RPMI7951 (cell line): Measurements from ENCODE around the gene SERPINA12. TPM values are rescaled to one million over a fixed set of nuclear protein-coding genes. Genes with fewer than 3 reads are reported as not detected.

Experiments
- DNase-seq: peaks from one replicate; pipeline ENCODE4 v3.0.0-alpha.2; 2012; ENCODE audit warnings: low read depth
- total RNA-seq: library from RNA; depleted of rRNA; stranded (reverse); fragments of >200 nt; shearing (Covaris generic); gene quantifications from 2 replicates; pipeline ENCODE4 v1.2.3, GENCODE V29; 2014

The SERPINA12 gene
- total RNA-seq, 1 experiment from 2014 or later: not detected

DNA sequence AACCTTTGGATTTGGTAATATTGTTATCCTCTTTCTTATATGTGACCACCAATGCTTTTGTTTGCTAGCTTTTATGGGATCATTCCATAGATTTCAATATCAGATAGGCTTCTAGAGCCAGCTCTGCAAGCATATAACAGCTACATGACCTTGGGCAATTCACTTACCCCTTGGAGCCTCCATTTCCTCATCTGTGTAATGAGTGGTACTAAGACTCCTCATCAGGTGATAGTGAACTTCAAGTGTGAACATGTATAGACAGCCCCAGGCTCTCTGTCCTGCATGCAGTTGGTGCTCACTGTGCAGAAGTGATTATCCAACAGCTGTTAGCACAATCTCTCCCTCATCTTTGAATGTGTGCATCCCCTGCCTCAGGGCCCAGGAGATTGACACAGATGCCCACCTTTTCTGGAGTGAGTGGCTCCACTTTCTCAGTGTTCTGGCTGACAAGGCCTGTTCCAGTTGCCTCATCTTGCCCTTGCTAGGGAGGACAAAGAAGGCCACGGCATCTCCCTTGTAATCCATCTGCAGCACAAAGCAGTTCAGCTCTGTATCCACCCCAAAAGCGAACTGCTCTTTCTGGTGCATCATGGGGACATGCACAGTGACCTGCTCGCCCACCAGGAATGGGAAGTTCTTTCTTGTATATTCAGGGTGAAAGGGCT is 42.4 kb downstream of the SERPINA12 start:
- DNase-seq: no peak

DNA sequence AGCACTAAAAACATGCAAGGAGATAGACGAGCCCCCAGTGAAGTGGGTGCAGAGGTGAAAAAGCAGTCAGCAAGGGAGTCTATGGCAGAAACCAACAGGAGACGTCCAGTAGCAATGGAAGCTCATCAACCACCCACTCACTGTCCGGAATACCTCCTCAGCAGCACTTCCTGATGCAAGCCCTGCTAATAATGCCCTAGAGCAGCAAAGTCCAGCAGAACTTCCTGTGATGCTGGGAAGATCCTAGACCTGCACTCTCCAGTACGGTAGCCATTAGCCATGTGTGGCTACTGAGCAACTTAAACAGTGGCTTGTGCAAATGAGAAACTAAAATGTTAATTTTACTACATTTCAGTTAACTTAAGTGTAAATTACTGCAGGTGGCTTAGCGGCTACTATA is 44.2 kb downstream of the SERPINA12 start:
- no peak for DNase-seq

DNA sequence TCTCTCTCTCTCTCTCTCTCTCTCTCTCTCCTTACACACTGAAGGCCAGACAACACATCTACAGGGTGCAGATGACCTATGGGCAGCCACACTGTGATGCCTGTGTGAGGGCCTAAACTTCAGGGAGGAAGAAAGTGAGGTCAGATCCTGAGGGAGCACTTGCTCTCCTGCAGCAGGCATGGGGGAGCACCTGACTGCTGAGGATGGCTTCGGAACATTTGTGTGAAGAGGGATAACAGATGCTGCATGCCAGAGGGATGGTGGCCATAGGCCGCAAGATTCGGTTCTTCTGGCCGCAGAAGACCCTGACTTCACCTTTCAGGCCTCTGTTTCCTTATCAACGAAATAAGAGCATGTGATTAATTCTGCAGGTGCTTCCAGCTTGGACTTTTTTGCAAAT is 45.0 kb downstream of the SERPINA12 start:
- no peak for DNase-seq

DNA sequence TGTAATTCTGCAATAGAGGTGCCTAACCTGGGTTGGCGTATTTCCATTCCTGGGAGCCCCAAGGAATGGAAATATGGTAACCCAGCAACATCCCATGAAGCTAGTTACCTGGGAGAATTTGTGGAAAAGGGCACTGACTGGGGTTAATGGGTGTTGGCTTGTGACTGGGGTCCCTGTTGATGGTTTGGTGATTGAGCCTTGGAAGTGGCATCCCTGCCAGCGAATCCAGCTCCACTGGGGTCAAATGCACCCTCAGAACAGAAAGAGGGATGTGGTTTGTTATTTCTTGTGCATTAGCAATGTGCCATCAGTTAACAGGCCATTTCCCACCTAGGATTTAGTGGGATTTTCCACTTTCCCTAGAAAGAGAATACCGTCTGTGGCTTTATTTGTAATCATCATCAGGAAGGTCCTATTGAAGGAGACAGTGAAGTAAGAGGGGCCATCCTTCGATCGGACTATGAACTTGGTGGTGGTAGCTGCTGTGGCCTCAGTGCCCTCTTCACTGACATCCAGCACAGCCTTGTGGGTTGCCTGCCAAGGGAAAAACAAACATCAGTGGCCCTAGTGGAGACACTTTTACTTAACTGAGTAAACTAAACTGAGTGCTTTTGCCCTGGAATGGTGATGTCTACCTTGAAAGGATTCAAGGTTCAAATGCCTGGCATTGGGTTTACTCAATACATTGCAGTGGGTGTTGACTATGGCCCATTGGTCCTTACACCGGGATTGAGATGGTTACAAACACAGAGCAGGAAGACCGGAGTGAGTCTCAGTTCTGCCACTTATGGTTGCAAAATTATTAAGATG is 46.3 kb downstream of the SERPINA12 start:
- no peak for DNase-seq

DNA sequence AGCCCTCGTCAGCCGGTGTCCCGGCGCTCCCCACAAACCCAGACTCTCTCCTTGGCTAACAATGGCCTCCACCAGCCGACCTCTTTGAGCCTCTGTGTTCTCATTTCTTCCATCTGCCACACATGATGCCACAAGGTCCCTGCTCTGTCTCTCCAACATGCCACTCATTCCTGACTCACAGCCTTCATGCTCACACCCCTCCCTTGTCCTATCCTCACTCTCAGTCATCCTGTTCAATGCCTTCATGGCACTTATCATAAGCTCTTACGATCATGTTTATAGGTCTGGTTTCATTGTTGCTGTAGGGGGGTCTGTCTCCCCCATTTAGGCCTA is 47.1 kb downstream of the SERPINA12 start:
- no peak for DNase-seq

DNA sequence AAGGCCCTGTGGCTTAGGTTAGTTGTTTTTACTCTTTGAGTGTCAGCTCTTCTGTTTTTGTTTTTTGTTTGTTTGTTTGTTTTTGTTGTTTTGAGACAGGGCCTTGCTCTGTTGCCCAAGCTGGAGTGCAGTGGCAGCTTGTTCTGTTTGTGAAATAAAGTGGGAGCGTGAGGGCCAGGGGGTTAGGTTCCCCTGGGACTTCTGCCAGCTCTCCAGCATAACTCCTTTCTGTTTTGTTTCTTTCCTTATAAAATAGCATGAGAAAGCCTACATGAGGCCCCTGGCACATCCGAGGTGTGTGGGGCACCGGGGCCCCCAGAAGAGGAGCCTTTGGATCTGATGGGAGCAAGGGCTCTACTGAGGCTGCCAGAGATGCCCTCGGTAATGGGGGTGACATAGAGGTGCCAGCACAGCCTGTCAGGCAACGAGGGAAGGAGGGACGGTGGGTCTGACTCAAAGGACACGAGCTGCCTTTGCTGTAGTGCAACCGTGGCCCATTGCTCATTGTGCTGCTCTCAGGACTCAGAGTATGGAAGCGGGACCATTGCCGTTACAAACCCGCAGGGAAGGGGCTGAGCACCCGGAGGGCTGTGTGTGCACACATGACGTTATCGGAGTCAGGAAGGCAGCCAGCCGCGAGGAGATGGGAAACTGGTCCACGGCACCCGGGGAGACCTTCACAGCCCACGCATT is 47.6 kb downstream of the SERPINA12 start:
- DNase-seq: no peak

DNA sequence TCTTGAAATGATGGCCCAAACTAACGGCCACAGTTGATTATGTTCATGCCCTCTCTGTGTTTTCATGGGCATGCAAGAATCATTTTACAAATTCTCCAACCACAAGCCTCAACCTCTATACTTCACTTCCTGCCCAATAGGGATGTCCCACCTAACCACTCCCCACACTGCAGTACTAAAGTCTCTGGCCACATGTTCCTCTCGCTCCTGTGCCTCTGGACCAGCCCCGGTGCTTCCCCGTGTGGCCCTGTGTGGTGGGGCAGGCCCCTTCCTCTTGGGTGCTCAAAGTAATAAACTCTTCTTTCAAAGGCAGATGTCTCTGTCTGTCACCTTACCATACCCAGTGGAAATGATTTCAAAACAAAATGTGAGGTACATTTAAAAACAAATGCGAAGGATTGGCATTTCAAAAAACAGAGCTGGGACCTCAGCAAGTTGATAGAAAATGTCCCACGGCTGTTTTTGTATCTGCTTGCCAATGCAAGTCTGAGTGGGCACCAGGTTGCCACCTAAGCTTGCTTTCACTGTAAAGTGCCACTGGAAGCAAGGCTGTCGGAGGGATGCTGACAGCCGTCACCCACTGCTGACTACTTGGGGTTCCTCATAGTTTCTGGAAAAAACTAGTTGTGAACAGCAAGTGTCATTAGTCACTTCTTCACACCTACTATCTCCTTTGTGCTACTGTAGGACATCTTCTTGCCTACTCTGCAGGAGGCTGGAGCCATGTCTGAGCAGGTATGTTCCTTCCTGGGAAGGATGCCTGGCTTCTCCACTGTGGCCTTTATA is 48.4 kb downstream of the SERPINA12 start:
- DNase-seq: no peak

DNA sequence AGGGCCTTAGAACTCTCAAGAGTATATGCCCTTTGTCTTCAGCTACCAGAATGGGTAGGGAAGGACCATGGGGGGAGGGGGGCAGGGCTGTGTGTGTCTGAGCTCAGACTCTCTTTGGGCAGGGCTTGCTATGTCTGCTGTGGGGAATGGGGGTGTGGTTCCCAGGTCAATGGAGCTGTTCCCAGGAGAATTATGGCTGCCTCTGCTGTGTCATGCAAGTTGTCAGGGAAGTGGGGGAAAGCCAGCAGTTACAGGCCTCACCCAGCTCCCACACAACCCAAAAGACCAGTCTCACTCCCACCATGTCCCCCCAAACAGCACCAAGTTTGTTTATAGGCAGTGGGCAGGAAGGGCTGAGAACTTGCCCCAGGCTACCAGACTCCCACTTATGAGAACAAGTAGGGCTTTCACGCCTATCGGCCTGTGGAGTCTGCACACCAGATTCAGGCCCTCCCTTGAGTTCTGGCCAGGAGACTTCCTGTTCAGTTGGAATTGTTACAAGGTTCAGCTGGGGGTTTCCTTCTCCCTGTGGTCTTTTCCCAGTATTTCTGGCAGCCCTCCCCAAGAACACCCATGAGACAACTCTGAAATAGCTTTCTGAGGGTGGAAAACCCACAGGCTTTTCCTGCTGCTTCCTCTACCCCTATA is 50.6 kb downstream of the SERPINA12 start:
- DNase-seq: peak; percentile 44

DNA sequence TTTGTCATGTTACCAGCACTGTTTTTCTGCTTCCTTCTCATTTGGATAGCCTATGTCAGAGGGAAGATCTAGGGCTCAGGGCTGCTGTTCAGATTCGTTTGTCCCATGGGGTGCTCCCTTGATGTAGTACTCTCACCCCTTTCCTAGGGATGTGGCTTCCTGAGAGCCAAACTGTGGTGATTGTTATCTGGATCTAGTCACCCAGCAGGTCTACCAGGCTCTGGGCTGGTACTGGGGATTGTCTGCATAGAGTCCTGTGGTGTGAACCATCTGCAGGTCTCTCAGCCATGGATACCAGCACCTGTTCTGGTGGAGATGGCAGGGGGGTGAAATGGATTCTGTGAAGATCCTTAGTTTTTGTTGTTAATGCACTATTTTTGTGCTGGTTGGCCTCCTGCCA is 51.2 kb downstream of the SERPINA12 start:
- no peak for DNase-seq

DNA sequence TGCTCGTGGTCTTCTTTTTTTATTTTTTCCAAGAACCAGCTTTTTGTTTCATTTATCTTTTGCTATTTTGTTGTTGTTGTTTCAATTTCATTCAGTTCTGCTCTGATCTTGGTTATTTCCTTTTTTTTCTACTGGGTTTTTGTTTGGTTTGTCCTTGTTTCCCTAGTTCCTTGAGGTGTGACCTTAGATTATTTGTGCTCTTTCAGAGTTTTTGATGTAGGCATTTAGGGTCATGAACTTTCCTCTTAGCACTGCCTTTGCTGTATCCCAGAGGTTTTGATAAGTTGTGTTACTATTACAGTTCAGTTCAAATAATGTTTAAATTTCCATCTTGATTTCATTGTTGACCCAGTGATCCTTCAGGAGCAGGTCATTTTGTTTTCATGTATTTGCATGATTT is 53.3 kb downstream of the SERPINA12 start:
- no peak for DNase-seq

DNA sequence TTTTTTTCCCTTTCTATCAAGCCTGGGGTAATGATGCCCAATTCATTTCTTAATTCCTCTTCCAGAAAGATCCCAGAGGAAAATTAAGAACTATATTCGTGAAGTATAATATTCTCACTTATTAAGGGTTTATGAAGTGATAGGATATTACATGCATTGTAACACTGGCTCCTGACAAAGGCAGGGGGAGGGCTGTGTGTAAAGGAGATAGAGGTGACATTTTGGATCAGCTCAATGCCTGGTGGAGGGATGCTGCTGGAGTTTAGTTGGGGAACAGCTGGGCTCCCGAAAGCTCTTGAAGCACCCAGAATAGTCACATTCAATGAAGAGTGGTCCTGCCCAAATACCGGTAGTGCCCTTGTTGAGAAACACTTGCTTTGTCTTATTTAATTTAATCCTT is 57.4 kb downstream of the SERPINA12 start:
- DNase-seq: no peak

DNA sequence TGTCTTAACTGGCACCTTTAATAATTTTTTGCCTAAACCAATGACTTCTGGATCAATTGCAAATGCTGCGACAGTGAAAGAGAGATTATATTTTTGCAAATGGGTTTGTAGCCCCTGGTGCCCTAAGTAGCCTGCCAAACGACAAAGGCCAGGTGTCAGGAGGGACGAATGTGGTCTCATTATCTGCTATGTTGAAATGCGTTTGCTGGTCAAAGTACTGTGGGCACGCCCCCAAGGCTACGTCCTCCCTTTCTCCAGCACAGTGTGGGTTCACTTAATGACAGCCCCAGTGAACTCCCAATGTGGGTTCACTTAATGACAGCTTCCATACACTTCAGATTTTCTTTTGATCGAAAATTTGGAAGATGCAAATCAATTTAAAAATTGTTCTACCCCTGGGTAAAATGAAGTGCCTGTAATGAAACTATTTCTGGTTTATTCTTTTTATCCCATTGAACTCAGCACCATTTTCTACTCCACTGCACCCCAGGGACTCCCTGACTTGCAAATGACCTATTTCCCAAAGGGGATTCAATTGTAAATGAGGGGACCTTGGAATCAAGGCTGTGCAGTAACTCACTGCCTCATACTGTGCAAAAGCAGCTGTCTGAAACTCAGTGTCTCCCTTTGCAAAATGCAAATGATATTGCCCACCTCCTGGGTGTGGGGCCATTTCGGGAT is 58.0 kb downstream of the SERPINA12 start:
- DNase-seq: no peak

DNA sequence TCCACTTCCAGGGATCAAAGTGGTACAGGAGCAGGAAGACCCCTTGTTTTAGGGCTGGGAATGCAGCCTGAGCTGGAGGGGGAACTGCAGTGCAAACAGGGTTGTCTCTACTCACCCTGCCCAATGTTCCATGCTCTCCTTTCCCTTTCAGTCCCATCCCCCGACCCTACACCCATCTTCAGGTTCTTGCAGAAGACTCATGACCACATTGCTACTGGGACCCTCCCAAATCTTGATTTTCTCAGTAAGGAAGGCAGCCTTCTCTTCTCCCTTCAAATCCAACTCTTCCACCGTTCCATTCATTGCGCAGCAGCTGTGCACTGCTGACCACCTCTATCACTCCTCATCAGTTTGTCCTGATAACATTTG is 58.6 kb downstream of the SERPINA12 start:
- no peak for DNase-seq

DNA sequence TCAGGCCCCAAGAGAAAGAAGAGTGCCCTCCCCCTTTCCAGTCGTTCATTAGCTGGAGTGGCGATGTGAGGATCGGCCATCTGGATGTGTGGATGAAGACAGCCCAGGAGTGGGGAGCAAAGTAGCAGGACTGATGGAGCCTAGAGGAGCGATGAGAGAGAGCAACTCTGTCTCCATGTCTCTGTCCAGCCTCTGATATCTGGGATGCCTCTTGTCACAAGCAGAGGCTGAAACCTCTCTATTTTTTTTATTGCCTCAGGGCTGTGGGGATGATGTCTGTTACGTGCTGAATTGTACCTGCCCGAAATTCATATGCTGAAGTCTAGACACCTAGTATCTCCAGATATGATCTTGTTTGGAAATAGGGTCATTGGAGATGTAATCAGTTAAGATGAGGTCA is 59.3 kb downstream of the SERPINA12 start:
- no peak for DNase-seq

DNA sequence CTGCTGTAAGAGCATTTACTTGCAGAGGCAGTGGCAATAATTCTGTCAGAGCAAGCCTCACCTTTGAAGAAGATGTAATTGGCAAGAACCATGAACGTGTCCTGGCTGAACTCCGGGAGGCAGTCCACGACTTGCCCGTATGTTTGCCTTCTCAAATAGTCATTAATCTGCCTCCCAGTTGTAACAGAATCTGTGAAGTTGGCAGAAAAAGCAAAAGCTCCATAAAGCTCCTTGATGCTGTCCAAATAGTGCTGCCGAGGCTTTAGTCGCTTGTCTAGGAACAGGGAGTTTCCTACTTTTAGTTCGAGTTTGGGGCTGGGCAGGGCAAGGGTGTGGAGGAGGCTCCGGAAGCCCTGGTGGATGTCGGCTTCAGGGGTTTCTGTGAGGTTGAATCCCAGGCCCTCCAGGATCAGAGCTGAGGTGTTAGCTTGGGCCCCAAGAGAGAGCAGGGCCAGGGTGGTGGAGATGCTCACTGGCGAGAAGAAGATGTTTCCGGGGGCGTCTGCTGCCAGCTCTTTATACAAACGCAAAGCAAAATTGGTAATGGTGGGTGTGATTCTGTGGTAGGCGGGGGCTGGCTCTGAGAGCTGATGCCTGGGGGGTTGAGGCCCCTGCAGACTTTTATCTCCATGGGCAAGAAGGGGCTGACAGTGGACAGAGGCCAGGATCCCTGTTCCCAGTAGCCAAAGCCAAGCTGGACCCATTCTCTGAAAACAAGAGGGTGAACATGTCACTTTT is 61.0 kb downstream of the SERPINA12 start:
- no peak for DNase-seq

DNA sequence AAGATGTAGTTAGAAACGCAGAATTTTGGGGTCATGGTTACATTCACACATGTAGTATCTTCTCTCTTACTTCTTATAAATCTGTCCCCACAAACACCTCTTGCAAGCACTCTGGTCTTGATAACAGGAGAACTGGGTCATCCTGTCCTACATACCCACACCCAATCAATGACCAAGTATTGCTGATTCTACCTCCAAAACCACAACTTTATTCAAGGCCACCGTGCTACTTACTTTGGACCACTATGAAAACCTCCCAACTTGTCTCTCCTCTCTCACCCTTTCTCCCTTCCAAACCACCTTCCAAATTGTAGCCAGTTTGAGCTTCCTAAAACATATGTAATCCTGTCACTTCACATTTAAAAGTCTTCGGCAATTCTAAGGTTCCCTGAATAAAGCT is 62.1 kb downstream of the SERPINA12 start:
- DNase-seq: no peak

DNA sequence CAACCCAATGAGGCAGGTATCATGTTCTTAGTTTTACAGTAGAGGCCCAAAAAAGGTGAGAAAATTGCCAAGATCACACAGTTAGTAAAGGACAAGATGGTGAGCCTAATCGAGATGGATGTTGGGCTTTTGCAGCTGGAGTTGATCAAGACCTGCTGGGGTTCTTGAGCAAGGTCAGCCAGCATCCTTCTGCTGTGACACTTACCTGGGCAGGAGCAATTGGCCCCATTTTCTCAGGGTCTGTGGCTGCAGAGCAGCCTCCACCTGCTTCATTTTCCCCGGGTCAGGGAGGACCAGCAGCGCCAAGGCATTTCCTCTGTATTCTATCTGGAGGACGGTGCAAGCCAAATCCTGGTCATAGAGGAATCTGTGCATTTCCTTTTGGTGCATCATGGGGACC is 63.1 kb downstream of the SERPINA12 start:
- DNase-seq: no peak

DNA sequence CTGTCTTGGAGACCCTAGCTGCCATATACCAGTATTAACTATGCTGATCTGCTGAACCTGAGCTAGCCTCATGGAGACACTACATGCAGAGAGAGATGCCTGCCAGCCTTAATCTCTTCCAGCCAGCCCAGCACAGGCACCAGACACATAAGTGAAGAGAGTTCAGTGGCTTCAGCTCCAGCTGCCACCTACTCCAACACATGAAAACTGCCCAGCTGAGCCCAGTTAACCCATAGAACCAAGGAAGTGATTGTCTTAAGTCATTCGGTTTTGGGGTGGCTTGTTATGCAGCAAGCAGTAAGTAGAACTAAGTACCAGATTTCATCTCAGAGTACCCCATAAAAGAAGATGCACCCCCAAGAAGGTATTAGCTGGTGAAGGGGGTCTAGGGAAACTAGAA is 64.3 kb downstream of the SERPINA12 start:
- DNase-seq: no peak

DNA sequence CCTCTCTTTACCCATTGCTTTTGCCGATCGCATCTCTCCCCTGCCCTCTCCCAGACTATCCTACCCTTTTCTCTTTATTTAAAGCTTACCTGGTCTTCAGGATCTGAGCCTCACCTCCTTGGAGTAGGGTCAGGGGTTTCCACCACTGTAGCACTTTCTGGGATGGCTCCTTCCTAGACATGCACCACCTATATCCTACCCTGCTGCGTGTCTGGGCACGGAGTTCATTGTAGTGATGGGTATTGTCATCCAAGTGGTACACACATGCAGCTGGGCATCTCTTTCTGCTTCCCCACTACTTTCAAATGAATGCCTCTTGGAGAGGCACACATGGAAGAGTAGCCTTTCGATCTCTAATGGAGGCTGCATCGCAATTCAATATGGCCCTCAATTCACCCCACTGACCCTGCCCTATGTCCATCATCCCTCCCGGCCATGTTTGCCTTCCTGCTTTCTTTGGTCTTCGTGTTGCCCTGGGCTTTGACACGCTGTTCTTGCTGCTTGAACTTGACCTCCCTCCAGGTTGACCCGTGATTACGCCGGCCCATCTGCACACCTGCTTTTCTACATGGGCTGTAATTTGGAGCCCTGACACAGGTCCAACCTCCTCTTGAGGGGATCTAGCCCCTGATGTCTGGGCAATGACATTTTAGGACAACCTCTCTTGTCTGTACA is 67.6 kb downstream of the SERPINA12 start:
- no peak for DNase-seq

DNA sequence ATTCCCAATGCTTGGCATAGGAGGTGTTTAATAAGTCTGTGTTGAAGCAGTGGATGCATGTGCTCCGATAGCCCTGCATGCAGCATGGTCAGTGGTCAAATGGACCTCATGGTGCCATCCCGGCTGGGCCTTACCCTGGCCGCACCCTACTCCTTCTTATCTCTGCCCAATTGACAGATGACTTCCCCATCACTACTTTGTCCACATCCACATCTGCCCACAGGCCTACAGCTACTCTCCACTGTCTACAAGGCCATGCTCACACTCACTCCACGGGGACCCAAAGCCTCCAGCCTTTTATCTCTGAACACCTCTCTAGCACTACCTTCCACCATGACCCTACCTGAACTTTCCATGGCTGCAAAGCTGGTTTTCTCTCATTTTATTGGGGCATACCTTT is 68.1 kb downstream of the SERPINA12 start:
- no peak for DNase-seq
